ENCODE measurements around the gene SCFD2.

Gene SCFD2

DNA sequence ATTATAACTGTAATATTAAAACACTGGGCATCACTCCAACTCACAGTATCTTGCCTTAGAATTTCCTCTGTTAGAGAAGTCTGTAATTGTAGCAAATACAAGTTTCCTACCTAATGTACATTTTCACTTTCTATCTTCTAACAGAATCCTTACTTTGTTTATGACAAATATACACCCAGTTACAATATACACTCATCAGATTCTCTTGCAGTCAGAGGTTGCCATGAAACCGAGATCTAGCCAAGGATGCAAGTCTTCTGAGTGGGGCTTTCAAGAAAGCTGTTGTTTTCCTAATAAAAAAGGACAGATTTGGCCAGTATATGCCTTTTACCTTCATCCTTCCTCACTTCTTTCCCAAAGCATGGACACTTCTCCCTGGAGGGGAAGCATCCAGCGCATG is 228.9 kb downstream of the SCFD2 start:
- TF ChIP-seq, protein P1, sequence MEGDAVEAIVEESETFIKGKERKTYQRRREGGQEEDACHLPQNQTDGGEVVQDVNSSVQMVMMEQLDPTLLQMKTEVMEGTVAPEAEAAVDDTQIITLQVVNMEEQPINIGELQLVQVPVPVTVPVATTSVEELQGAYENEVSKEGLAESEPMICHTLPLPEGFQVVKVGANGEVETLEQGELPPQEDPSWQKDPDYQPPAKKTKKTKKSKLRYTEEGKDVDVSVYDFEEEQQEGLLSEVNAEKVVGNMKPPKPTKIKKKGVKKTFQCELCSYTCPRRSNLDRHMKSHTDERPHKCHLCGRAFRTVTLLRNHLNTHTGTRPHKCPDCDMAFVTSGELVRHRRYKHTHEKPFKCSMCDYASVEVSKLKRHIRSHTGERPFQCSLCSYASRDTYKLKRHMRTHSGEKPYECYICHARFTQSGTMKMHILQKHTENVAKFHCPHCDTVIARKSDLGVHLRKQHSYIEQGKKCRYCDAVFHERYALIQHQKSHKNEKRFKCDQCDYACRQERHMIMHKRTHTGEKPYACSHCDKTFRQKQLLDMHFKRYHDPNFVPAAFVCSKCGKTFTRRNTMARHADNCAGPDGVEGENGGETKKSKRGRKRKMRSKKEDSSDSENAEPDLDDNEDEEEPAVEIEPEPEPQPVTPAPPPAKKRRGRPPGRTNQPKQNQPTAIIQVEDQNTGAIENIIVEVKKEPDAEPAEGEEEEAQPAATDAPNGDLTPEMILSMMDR (IDR thresholded peaks at IDR 0.05; ENCODE audit: control insufficient read depth, insufficient read depth, low read depth, low read length, missing control alignments) = no peak
- DNase-seq (ENCODE audit: low read depth) = no peak
- H3K4me3 ChIP-seq (ENCODE audit: control insufficient read depth, low read depth, low read length) = no peak overlapping the region

GRCh38 chr4:53132132-53132891 is 233.5 kb downstream of the SCFD2 start:
- H3K4me3 ChIP-seq (ENCODE audit: control insufficient read depth, low read depth, low read length) = no peak overlapping the region
- TF ChIP-seq, protein P1 (IDR thresholded peaks at IDR 0.05; ENCODE audit: control insufficient read depth, insufficient read depth, low read depth, low read length, missing control alignments) = no peak
- no peak for DNase-seq (ENCODE audit: low read depth)

DNA sequence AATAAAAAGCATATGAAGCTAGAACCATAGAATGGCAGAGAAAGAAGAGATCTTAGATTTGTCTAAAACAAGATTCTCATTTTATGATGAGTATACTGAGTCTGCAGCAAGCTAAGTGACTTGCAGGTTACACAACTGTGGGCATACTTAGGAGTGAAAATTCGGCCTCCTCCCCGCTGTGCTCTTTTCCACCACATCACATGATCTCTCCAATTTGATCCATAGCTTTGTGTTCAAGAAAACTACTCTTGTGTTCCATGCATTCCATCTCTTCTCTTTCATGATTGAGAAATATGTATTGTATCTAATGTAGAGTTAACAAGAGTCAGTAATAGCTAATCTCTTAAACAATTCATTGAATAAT is 234.3 kb downstream of the SCFD2 start:
- no peak for DNase-seq (ENCODE audit: low read depth)
- H3K4me3 ChIP-seq (ENCODE audit: control insufficient read depth, low read depth, low read length) = no peak overlapping the region
- TF ChIP-seq, protein P1 (IDR thresholded peaks at IDR 0.05; ENCODE audit: control insufficient read depth, insufficient read depth, low read depth, low read length, missing control alignments) = no peak

- no peak overlapping the region for H3K4me3 ChIP-seq (ENCODE audit: control insufficient read depth, low read depth, low read length)
- TF ChIP-seq, protein P1 (IDR thresholded peaks at IDR 0.05; ENCODE audit: control insufficient read depth, insufficient read depth, low read depth, low read length, missing control alignments) = no peak
- DNase-seq (ENCODE audit: low read depth) = no peak
These were observed 234.8 kb downstream of the SCFD2 start for GRCh38 chr4:53130896-53131561.

DNA sequence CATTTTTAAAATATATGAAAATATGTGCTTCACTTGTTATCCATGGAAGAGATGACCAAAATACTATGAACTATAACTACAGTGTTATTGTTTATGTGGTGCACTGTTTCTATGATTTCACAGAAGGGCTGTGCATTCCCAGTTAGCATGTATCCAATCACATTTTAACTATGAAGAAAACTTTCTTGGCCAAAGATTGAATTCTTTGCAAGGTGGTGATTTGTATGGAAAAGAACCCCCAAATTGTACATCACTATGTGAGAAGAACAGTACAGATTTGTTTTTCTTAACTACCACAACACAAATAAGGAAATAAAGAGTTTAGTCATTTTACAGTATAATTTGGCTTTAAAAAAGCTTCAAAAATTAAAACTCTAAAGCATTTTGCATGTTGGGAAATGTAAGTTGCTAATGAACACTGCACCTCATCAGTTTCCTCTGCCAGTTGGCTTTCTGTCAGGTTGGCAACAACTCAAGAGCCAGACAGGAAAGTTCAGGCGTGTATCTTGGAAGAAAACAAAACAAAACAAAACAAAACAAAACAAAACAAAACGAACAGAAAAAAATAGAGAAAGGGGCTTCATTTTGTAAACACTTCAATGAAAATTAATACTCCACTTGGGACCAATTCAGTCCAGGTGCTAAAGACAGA is 237.0 kb downstream of the SCFD2 start:
- TF ChIP-seq, protein P1 (IDR thresholded peaks at IDR 0.05; ENCODE audit: control insufficient read depth, insufficient read depth, low read depth, low read length, missing control alignments) = no peak
- DNase-seq (ENCODE audit: low read depth) = no peak
- H3K4me3 ChIP-seq (ENCODE audit: control insufficient read depth, low read depth, low read length) = no peak overlapping the region

DNA sequence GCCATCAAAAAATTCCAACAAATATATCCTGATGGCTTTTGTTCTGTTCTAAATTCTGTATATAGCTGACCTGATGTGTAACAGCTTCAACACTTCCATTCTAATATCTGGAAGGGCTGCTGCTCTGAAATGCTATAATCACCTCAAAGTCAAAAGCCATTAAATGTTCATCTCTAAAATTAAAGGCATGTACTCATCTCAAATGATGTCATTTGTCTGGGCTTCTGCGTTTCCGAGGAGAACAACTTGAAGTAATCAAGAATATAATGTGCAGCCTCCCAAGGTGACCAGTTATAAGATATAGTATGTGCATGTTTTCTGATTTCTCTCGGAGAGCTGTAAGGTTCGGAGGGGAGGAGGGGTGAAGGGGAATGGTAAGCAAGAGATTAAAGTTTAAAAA is 237.6 kb downstream of the SCFD2 start:
- TF ChIP-seq, protein P1 (IDR thresholded peaks at IDR 0.05; ENCODE audit: control insufficient read depth, insufficient read depth, low read depth, low read length, missing control alignments) = no peak
- DNase-seq (ENCODE audit: low read depth) = no peak

More for the DNA sequence above, 237.6 kb downstream of the SCFD2 start:
- no peak overlapping the region for H3K4me3 ChIP-seq (ENCODE audit: control insufficient read depth, low read depth, low read length)
